ENCODE measurements around the gene SIM2.

The SIM2 gene

GRCh38 chr21:36732217-36732616 is 33.3 kb downstream of the SIM2 start:
- Histone ChIP-seq H3K4me2 (ENCODE audit: low read length) (no peak overlapping the region), H3K4me1 (no peaks in the 10 kb centered on the region), H3K4me3 (ENCODE audit: low read depth, low read length) (no peak overlapping the region), H3K36me3 (ENCODE audit: control insufficient read depth, insufficient read depth, low read length) (no peaks in the 10 kb centered on the region), H3K27ac (no peak overlapping the region), H3K79me2 (no peaks in the 10 kb centered on the region), H3K9me3 (ENCODE audit: control insufficient read depth, low read length) (no peaks in the 10 kb centered on the region), H2AFZ (no peak overlapping the region), H3K9ac (no peak overlapping the region), H3K27me3 (ENCODE audit: control insufficient read depth, insufficient read depth, low read length) (no peaks in the 10 kb centered on the region)
- no peak for TF ChIP-seq CTCF (IDR thresholded peaks at IDR 0.05)

GRCh38 chr21:36732761-36733160 is 33.8 kb downstream of the SIM2 start:
- Histone ChIP-seq H3K9me3 (ENCODE audit: control insufficient read depth, low read length) (no peaks in the 10 kb centered on the region), H3K4me1 (no peaks in the 10 kb centered on the region), H3K36me3 (ENCODE audit: control insufficient read depth, insufficient read depth, low read length) (no peaks in the 10 kb centered on the region), H3K4me2 (ENCODE audit: low read length) (no peak overlapping the region), H3K79me2 (no peaks in the 10 kb centered on the region), H3K4me3 (ENCODE audit: low read depth, low read length) (no peak overlapping the region), H2AFZ (no peak overlapping the region), H3K27me3 (ENCODE audit: control insufficient read depth, insufficient read depth, low read length) (no peaks in the 10 kb centered on the region), H3K27ac (no peak overlapping the region), H3K9ac (no peak overlapping the region)
- TF ChIP-seq CTCF (IDR thresholded peaks at IDR 0.05), result no peak

- no peak overlapping the region for H3K4me2 ChIP-seq (ENCODE audit: low read length)
- no peaks in the 10 kb centered on the region for H3K36me3 ChIP-seq (ENCODE audit: control insufficient read depth, insufficient read depth, low read length)
- no peak overlapping the region for H3K9ac ChIP-seq
- no peaks in the 10 kb centered on the region for H3K4me1 ChIP-seq
- no peaks in the 10 kb centered on the region for H3K27me3 ChIP-seq (ENCODE audit: control insufficient read depth, insufficient read depth, low read length)
- H2AFZ ChIP-seq, result no peak overlapping the region
- no peaks in the 10 kb centered on the region for H3K9me3 ChIP-seq (ENCODE audit: control insufficient read depth, low read length)
- TF ChIP-seq CTCF (IDR thresholded peaks at IDR 0.05), result no peak
- no peaks in the 10 kb centered on the region for H3K79me2 ChIP-seq
- no peak overlapping the region for H3K27ac ChIP-seq
- H3K4me3 ChIP-seq (ENCODE audit: low read depth, low read length), result no peak overlapping the region
These were observed 34.9 kb downstream of the SIM2 start for GRCh38 chr21:36733857-36734256.

GRCh38 chr21:36734367-36735200 is 35.7 kb downstream of the SIM2 start:
- H2AFZ ChIP-seq, result no peak overlapping the region
- H3K9ac ChIP-seq, result no peak overlapping the region
- H3K9me3 ChIP-seq (ENCODE audit: control insufficient read depth, low read length), result no peaks in the 10 kb centered on the region
- no peak overlapping the region for H3K27ac ChIP-seq
- TF ChIP-seq CTCF (IDR thresholded peaks at IDR 0.05), result no peak
- H3K79me2 ChIP-seq, result no peaks in the 10 kb centered on the region
- no peaks in the 10 kb centered on the region for H3K4me1 ChIP-seq
- no peak overlapping the region for H3K4me2 ChIP-seq (ENCODE audit: low read length)
- H3K27me3 ChIP-seq (ENCODE audit: control insufficient read depth, insufficient read depth, low read length), result no peaks in the 10 kb centered on the region
- H3K4me3 ChIP-seq (ENCODE audit: low read depth, low read length), result no peak overlapping the region
- no peaks in the 10 kb centered on the region for H3K36me3 ChIP-seq (ENCODE audit: control insufficient read depth, insufficient read depth, low read length)

GRCh38 chr21:36735201-36735515 is 36.2 kb downstream of the SIM2 start:
- H3K9ac ChIP-seq, result no peak overlapping the region
- H3K4me3 ChIP-seq (ENCODE audit: low read depth, low read length), result no peak overlapping the region
- H3K4me2 ChIP-seq (ENCODE audit: low read length), result no peak overlapping the region
- no peaks in the 10 kb centered on the region for H3K79me2 ChIP-seq
- no peak overlapping the region for H3K27ac ChIP-seq
- H2AFZ ChIP-seq, result no peak overlapping the region
- H3K27me3 ChIP-seq (ENCODE audit: control insufficient read depth, insufficient read depth, low read length), result no peaks in the 10 kb centered on the region
- H3K36me3 ChIP-seq (ENCODE audit: control insufficient read depth, insufficient read depth, low read length), result no peaks in the 10 kb centered on the region
- no peaks in the 10 kb centered on the region for H3K4me1 ChIP-seq
- TF ChIP-seq CTCF (IDR thresholded peaks at IDR 0.05), result no peak
- no peaks in the 10 kb centered on the region for H3K9me3 ChIP-seq (ENCODE audit: control insufficient read depth, low read length)

Data from parathyroid adenoma (tissue), 2 donors.